Measurements from ENCODE around the gene CARMIL3. TPM values are rescaled to one million over a fixed set of nuclear protein-coding genes. Genes with fewer than 3 reads are reported as not detected.
A peak's percentile ranks its signal among the peaks of the same experiment; 100 is the strongest.
"Not testable (repeated sequence)": the region's sequence is repeated elsewhere in the genome, so short reads cannot be mapped to it uniquely, and the experiment has no call there.

The CARMIL3 gene, protein sequence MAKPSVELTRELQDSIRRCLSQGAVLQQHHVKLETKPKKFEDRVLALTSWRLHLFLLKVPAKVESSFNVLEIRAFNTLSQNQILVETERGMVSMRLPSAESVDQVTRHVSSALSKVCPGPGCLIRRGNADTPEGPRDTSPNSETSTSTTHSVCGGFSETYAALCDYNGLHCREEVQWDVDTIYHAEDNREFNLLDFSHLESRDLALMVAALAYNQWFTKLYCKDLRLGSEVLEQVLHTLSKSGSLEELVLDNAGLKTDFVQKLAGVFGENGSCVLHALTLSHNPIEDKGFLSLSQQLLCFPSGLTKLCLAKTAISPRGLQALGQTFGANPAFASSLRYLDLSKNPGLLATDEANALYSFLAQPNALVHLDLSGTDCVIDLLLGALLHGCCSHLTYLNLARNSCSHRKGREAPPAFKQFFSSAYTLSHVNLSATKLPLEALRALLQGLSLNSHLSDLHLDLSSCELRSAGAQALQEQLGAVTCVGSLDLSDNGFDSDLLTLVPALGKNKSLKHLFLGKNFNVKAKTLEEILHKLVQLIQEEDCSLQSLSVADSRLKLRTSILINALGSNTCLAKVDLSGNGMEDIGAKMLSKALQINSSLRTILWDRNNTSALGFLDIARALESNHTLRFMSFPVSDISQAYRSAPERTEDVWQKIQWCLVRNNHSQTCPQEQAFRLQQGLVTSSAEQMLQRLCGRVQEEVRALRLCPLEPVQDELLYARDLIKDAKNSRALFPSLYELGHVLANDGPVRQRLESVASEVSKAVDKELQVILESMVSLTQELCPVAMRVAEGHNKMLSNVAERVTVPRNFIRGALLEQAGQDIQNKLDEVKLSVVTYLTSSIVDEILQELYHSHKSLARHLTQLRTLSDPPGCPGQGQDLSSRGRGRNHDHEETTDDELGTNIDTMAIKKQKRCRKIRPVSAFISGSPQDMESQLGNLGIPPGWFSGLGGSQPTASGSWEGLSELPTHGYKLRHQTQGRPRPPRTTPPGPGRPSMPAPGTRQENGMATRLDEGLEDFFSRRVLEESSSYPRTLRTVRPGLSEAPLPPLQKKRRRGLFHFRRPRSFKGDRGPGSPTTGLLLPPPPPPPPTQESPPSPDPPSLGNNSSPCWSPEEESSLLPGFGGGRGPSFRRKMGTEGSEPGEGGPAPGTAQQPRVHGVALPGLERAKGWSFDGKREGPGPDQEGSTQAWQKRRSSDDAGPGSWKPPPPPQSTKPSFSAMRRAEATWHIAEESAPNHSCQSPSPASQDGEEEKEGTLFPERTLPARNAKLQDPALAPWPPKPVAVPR (N-terminal part only)
- total RNA-seq: under 1 TPM; 0.08 to 0.62 TPM
- long read RNA-seq: 0 reads

DNA sequence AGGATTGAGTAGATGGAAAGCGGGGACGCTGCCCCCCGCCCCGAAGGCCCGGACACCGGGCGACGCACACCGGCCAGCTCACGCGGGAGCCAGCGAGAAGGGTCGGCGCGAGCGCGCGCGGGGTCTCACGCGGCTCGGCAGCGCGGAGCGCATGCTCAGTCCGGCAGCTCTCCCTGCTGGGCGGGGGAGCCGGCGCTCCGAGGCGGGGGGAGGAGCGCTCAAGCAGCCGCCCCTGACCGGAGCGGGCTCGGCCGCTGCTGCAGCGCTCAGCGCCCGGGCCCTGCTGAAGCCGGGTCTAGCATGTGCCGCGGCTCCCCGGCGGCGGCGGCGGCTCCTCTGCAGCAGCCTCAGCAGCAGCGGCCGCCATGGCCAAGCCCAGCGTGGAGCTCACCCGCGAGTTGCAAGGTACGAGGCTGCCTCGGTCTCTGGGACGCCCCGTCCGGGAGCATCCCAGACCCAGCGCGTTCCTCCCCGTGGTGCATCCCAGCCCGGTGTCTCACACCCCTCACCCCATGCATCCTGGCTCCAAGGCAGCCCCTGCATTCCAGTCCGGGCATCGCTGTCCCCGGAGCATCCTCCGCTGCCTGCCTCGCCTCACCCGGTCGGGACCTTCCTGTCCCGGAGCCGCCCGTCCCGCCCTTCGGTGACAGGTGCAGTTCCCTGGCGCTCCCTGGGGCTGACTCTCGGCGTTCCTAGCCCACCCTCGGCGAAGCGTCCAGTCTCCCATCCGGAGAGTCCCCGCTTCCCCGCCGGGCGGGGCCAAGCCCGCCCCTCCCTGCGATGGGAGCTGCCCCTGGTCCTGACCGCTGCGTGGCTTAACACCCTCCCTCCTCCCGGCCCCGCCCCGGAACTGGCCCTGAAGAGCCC, at the start of gene CARMIL3:
Gene CARMIL3, plus strand, starts transcription at position 221 of the 867 bp plus-strand sequence. Its CDS starts 145 bp downstream, at position 366.
- intact Hi-C loops (cut with DNase I): no loop called here
- DNase-seq: peak; percentile 69
- ATAC-seq: peak; percentile 92 to 95

GRCh38 chr14:24006471-24006816, 45.4 kb upstream of the CARMIL3 start:
- peak; percentile 65 to 70 for ATAC-seq
- DNase-seq; intact Hi-C loops (cut with DNase I): not testable (repeated sequence)

GRCh38 chr14:24006817-24007652, 44.8 kb upstream of the CARMIL3 start:
- intact Hi-C loops (cut with DNase I): not testable (repeated sequence)
- peak; percentile 41 for DNase-seq
- ATAC-seq: peak; percentile 95 to 98

GRCh38 chr14:24011051-24011450, 40.8 kb upstream of the CARMIL3 start:
- intact Hi-C loops (cut with DNase I): no loop called here
- DNase-seq: no peak

GRCh38 chr14:24012726-24013273, 39.0 kb upstream of the CARMIL3 start:
- DNase-seq; intact Hi-C loops (cut with DNase I); ATAC-seq: not testable (repeated sequence)

More at GRCh38 chr14:24011051-24011450, 40.8 kb upstream of the CARMIL3 start:
- no peak for ATAC-seq

- no peak for DNase-seq
- intact Hi-C loops (cut with DNase I): loop anchor here (2.0 kb wide), 2 partner anchors 39 to 77 kb away; no protein-coding TSS in a partner anchor
- ATAC-seq: peak; percentile 85 to 86
Measured at GRCh38 chr14:24013654-24014514, 37.9 kb upstream of the CARMIL3 start.

DNA sequence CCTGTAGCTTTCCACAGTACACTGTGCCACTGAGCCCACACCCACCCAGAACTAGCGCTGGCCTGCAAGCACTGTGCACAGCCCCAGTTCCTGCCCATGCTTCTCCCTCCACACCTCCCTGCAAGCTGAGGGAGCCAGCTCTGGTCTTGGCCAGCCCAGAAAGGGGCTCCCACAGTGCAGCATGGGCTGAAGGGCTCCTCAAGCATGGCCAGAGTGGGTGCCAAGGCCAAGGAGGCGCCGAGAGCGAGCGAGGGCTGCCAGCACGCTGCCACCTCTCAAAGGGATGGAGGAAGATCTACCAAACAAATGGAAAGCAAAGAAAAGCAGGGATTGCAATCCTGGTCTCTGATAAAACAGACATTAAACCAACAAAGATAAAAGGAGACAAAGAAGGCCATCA, 36.1 kb upstream of the CARMIL3 start:
- intact Hi-C loops (cut with DNase I): loop anchor here (2.0 kb wide), 2 partner anchors 41 to 75 kb away; no protein-coding TSS in a partner anchor

DNA sequence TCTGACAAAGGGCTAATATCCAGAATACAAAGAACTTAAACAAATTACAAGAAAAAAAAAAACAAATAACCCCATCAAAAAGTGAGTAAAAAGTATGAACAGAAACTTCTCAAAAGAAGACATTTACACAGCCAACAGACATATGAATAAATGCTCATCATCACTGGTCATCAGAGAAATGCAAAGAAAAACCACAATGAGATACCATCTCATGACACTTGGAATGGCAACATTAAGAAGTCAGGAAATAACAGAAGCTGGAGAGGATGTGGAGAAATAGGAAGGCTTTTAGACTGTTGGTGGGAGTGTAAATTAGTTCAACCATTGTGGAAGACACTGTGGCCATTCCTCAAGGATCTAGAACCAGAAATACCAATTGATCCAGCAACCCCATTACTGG, 32.8 kb upstream of the CARMIL3 start:
- intact Hi-C loops (cut with DNase I); ATAC-seq: not testable (repeated sequence)

More for the DNA sequence above, 36.1 kb upstream of the CARMIL3 start:
- ATAC-seq, DNase-seq: not testable (repeated sequence)

DNA sequence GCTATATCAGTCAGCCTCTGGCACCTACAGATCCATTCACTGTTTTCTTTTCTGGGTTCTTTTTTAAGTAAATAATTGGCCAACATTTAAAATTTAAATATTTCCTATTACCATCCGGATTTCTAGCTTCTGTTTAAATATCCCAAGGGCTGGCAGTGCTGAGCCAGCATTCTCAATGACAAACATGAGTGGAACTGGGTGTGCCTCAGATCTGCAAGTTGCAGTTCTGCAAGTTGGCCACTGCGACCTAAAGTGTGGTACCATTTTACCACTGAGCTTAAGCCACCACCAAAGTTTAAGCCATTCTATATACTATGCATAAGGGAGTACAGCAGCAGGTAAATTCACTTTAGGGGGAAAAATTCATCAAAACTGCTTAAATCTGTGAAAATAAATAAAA, 31.9 kb upstream of the CARMIL3 start:
- ATAC-seq: peak in 1 of 2 donors; percentile 42
- DNase-seq; intact Hi-C loops (cut with DNase I): not testable (repeated sequence)

More for the DNA sequence above, 32.8 kb upstream of the CARMIL3 start:
- DNase-seq: not testable (repeated sequence)

DNA sequence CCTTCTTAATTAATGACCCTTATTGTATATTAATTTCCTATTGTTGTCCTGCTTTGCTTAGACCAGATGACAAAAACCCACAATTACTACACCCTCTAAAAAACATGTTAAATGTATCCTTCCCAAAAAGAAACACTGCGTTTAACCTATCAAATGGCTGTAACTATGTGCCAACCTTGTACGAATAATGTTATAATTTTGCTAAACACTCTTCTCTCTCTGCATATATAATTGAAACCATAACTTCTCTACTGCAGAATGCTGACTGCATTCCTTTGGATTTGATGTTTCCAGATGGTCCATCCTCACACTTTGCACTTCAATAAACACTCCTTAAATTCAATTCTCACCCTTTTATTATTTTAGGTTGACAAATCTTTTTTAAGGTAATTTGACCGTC, 31.3 kb upstream of the CARMIL3 start:
- DNase-seq; ATAC-seq; intact Hi-C loops (cut with DNase I): not testable (repeated sequence)

DNA sequence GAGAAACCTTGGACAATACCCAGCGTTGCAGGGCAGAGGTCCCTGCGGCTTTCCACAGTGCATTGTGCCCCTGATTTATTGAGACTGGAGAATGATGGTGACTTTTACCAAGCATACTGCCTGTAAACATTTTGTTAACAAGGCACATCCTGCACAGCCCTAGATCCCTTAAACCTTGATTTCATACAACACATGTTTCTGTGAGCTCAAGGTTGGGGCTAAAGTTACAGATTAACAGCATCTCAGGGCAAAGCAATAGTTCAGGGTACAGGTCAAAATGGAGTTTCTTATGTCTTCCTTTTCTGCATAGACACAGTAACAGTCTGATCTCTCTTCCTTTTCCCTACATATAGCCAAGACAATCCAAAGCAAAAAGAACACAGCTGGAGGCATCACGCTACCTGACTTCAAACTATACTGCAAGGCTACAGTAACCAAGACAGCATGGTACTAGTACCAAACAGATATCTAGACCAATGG, 26.8 kb upstream of the CARMIL3 start:
- ATAC-seq; intact Hi-C loops (cut with DNase I); DNase-seq: not testable (repeated sequence)

- ATAC-seq; intact Hi-C loops (cut with DNase I); DNase-seq: not testable (repeated sequence)
Measured at GRCh38 chr14:24029687-24030086, 22.1 kb upstream of the CARMIL3 start.

GRCh38 chr14:24031331-24031730, 20.5 kb upstream of the CARMIL3 start:
- intact Hi-C loops (cut with DNase I); DNase-seq; ATAC-seq: not testable (repeated sequence)

DNA sequence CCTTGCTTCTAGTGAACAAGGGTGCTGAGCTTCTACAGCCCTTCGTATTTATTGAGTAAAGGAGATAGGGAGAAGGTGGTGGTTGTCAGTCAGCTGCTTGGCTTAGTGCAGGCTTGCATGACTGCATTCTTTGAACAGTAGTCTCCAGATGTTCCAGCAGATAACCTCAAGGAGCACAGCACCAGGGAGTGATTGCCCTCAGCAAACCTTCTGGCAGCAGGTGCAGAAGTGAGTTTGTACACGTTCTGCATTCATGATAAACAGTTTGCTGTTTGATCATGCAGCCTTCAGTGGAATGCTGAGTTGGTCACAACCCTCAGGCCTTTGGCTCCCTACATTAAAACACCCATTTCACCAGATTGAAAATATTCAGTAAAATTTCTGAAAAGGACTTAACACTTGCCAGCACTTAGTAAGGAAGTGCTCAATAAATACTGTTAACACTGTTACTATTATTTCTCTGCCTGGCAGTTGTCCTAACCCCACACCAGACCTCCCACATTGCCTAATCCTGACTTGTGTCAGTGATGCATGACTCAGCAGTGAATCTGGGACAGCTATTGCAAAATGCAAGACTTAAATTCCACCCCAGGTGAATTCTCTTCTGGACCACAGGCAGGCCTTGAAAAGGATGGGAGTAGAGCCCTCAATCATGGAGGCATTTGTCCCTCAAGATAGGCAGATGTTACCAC, 18.9 kb upstream of the CARMIL3 start:
- intact Hi-C loops (cut with DNase I): no loop called here
- no peak for DNase-seq
- peak in 1 of 2 donors; percentile 47 for ATAC-seq

- intact Hi-C loops (cut with DNase I); DNase-seq: not testable (repeated sequence)
- ATAC-seq: peak; percentile 9 to 12
Measured at GRCh38 chr14:24035769-24036168, 16.0 kb upstream of the CARMIL3 start.
